HL-60 (cell line): ENCODE results near the gene GPR146.
A peak's percentile ranks its signal among the peaks of the same experiment; 100 is the strongest.
"Not testable (repeated sequence)": the region's sequence is repeated elsewhere in the genome, so short reads cannot be mapped to it uniquely, and the experiment has no call there.

Experiments
- DNase-seq, 2 experiments: peaks; one replicate each; pipeline ENCODE4 v3.0.0-alpha.2; 2010 to 2020; ENCODE audit warnings: low read depth in 1 of 2, low spot score in 1 of 2
- H3K27ac ChIP-seq: fragments of 250-450 bp; sonication (Bioruptor Pico); replicated peaks from 2 replicates; pipeline ENCODE4 v1.5.1; 2020; ENCODE audit warnings: mild to moderate bottlenecking, moderate library complexity
- H3K27me3 ChIP-seq: fragments of 250-450 bp; sonication (Bioruptor Pico); 2 replicates; pipeline ENCODE4 v1.5.1; 2021; ENCODE audit warnings: mild to moderate bottlenecking, moderate library complexity; ENCODE audit not compliant: insufficient read depth, poor library complexity, severe bottlenecking
- H3K4me3 ChIP-seq: replicated peaks from 2 replicates; pipeline ENCODE4 v1.5.1; 2011; ENCODE audit warnings: mild to moderate bottlenecking, control low read depth, low read length; ENCODE audit not compliant: insufficient read depth
- GABPA ChIP-seq: IDR thresholded peaks from 2 replicates; pipeline ENCODE4 v1.6.1; 2012; ENCODE audit warnings: low read depth
- POLR2AphosphoS5 ChIP-seq: IDR thresholded peaks from 2 replicates; pipeline ENCODE4 v1.6.1; 2012; ENCODE audit warnings: low read depth
- SPI1 ChIP-seq: IDR thresholded peaks from 2 replicates; pipeline ENCODE4 v1.6.1; 2012; ENCODE audit warnings: low read depth, mild to moderate bottlenecking, borderline replicate concordance
- TF ChIP-seq, protein P1 (sequence below): IDR thresholded peaks from 2 replicates; pipeline ENCODE4 v1.6.1; 2012; ENCODE audit warnings: low read depth; ENCODE audit not compliant: insufficient replicate concordance
- TF ChIP-seq, protein P2 (sequence below): IDR thresholded peaks from one replicate; pipeline ENCODE4 v1.5.1; 2011; ENCODE audit warnings: low read length, control low read depth, inconsistent platforms; ENCODE audit not compliant: insufficient read depth

The GPR146 gene

DNA sequence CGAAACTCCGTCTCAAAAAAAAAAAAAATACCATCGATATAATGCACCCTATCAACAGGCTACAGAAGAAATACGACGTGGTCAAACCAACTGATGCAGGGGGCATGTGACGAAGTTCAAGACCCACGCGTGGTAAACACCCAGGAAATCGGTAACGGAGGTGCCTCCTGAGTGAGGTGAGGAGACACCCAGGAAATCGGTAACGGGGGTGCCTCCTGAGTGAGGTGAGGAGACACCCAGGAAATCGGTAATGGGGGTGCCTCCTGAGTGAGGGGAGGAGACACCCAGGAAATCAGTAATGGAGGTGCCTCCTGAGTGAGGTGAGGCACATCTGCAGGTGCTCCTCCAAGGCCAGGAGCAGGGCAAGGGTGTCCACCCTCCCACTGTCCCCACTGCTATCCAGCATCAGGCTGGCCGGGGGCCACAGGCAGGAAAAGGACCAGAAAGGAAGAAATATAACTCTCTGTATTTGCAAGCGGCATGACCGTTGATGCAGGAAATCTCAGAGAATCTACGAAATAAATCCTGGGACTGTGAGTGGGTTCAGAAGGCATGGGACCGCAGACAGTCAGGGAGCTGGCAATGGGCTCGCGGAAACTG, 10.7 kb upstream of the GPR146 start:
- no peak overlapping the region for H3K27ac ChIP-seq
- TF ChIP-seq GABPA (no peak), POLR2AphosphoS5 (no peak), SPI1 (no peak)
- TF ChIP-seq, protein P1, sequence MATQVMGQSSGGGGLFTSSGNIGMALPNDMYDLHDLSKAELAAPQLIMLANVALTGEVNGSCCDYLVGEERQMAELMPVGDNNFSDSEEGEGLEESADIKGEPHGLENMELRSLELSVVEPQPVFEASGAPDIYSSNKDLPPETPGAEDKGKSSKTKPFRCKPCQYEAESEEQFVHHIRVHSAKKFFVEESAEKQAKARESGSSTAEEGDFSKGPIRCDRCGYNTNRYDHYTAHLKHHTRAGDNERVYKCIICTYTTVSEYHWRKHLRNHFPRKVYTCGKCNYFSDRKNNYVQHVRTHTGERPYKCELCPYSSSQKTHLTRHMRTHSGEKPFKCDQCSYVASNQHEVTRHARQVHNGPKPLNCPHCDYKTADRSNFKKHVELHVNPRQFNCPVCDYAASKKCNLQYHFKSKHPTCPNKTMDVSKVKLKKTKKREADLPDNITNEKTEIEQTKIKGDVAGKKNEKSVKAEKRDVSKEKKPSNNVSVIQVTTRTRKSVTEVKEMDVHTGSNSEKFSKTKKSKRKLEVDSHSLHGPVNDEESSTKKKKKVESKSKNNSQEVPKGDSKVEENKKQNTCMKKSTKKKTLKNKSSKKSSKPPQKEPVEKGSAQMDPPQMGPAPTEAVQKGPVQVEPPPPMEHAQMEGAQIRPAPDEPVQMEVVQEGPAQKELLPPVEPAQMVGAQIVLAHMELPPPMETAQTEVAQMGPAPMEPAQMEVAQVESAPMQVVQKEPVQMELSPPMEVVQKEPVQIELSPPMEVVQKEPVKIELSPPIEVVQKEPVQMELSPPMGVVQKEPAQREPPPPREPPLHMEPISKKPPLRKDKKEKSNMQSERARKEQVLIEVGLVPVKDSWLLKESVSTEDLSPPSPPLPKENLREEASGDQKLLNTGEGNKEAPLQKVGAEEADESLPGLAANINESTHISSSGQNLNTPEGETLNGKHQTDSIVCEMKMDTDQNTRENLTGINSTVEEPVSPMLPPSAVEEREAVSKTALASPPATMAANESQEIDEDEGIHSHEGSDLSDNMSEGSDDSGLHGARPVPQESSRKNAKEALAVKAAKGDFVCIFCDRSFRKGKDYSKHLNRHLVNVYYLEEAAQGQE = no peak
- TF ChIP-seq, protein P2, sequence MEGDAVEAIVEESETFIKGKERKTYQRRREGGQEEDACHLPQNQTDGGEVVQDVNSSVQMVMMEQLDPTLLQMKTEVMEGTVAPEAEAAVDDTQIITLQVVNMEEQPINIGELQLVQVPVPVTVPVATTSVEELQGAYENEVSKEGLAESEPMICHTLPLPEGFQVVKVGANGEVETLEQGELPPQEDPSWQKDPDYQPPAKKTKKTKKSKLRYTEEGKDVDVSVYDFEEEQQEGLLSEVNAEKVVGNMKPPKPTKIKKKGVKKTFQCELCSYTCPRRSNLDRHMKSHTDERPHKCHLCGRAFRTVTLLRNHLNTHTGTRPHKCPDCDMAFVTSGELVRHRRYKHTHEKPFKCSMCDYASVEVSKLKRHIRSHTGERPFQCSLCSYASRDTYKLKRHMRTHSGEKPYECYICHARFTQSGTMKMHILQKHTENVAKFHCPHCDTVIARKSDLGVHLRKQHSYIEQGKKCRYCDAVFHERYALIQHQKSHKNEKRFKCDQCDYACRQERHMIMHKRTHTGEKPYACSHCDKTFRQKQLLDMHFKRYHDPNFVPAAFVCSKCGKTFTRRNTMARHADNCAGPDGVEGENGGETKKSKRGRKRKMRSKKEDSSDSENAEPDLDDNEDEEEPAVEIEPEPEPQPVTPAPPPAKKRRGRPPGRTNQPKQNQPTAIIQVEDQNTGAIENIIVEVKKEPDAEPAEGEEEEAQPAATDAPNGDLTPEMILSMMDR = no peak
- no peaks in the 10 kb centered on the region for H3K27me3 ChIP-seq
- H3K4me3 ChIP-seq = no peak overlapping the region
- no peak for DNase-seq

DNA sequence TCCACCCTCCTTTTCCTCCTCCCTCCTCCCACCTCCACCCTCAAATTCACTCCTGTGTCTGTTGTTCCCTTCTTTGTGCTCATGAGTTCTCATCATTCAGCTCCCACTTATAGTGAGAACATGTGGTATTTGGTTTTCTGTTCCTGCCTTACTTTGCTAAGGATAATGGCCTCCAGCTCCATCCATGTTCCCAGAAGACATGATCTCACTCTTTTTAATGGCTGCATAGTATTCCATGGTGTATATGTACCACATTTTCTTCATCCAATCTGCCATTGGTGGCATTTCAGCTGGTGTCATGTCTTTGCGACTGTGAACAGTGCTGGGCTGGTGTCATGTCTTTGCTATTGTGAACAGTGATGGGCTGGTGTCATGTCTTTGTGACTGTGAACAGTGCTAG, 9.6 kb upstream of the GPR146 start:
- H3K27me3 ChIP-seq, H3K4me3 ChIP-seq, DNase-seq, H3K27ac ChIP-seq: not testable (repeated sequence)

DNA sequence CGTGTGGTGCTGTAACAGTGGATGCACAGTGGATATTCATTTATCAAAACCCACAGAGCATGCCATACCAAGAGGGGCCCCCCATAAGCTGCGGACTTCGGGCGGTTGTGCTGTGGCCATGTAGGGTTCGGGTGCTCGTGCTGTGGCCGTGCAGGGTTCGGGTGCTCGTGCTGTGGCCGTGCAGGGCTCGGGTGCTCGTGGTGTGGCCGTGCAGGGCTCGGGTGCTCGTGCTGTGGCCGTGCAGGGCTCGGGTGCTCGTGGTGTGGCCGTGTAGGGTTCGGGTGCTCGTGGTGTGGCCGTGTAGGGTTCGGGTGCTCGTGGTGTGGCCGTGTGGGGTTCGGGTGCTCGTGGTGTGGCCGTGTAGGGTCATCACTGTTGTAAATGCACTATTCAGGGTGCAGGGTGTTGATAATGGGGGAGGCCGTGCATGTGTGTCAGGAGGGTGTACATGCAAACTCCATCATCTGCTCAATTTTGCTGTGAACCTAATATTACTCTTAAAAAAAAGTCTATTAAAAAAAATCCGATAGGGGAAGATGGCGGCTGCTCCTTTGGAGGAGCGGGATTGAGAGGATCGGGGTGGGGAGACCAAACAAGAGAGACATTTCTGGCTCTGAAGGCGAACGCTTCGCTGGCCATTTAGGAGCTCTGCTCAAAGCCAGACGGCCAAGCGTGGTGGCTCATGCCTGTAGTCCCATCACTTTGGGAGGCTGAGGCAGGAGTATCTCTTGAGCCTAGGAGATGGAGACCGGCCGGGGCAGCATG, 8.0 kb upstream of the GPR146 start:
- not testable (repeated sequence) for DNase-seq, H3K4me3 ChIP-seq, H3K27me3 ChIP-seq, H3K27ac ChIP-seq

DNA sequence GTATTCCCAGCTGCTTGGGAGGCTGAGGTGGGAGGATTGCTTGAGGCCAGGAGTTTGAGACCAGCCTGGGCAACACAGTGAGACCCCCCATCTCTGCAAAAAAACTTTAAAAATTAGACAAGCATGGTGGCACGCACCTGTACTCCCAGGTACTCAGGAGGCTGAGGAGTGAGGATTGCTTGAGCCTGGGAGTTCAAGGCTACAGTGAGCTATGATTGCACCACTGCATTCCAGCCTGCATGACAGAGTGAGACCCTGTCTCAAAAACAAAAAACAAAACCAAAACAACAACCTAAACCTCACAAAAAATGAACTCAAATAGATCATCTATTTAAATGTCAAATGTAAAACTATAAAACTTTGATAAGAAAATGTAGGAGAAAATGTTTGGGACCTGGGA, 4.1 kb upstream of the GPR146 start:
- H3K4me3 ChIP-seq, H3K27ac ChIP-seq, DNase-seq, H3K27me3 ChIP-seq: not testable (repeated sequence)

DNA sequence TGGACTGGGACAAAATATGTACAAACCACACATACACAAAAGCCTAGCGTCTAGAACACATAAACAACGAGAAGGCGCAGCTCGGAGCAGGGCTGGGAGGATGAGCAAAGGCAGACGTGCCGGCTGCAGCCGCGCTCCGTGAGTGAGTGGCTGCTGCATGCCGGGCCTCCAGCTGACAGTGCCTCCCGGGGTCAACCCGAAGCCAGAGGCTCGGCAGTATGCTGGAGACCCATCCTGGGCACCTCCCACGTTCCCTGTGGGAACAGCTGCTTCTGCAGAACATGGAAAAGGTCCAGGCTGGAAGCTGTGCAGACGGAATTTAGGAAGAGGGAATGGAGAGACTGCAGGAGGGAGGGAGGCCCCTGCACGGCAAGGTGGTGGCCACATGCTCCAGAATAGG, 3.6 kb upstream of the GPR146 start:
- TF ChIP-seq, protein P2 = no peak
- TF ChIP-seq GABPA (no peak), POLR2AphosphoS5 (no peak), SPI1 (no peak)
- TF ChIP-seq, protein P1 = no peak
- no peaks in the 10 kb centered on the region for H3K27me3 ChIP-seq
- H3K27ac ChIP-seq = 0 out of 2 replicates have a peak overlapping the region, but pooled peaks have one; percentile 11
- H3K4me3 ChIP-seq = no peak overlapping the region
- no peak for DNase-seq
